HG03108 (cell line): Measurements from ENCODE around the gene SLC6A4.
"Not testable (repeated sequence)": the region's sequence is repeated elsewhere in the genome, so short reads cannot be mapped to it uniquely, and the experiment has no call there.

Experiments
- ATAC-seq: cut with Tn5 transposase; IDR thresholded peaks from one replicate; pipeline ENCODE4 v1.9.1; 2021; ENCODE audit warnings: moderate library complexity; ENCODE audit not compliant: unreplicated experiment

The SLC6A4 gene

GRCh38 chr17:30220414-30220813 is 15.1 kb downstream of the SLC6A4 start:
- no peak for ATAC-seq

GRCh38 chr17:30219833-30220232 is 15.7 kb downstream of the SLC6A4 start:
- no peak for ATAC-seq

GRCh38 chr17:30219315-30219714 is 16.2 kb downstream of the SLC6A4 start:
- no peak for ATAC-seq

GRCh38 chr17:30218799-30219198 is 16.7 kb downstream of the SLC6A4 start:
- ATAC-seq = no peak

- no peak for ATAC-seq
Measured at GRCh38 chr17:30217746-30218245, 17.7 kb downstream of the SLC6A4 start.

- ATAC-seq = no peak
Measured at GRCh38 chr17:30217054-30217453, 18.4 kb downstream of the SLC6A4 start.

- ATAC-seq = peak; percentile 62
Measured at GRCh38 chr17:30212750-30213149, 22.7 kb downstream of the SLC6A4 start.

- ATAC-seq = no peak
Measured at GRCh38 chr17:30211371-30211770, 24.1 kb downstream of the SLC6A4 start.

GRCh38 chr17:30210901-30211300 is 24.6 kb downstream of the SLC6A4 start:
- ATAC-seq = no peak

- no peak for ATAC-seq
Measured at GRCh38 chr17:30210366-30210765, 25.1 kb downstream of the SLC6A4 start.

- no peak for ATAC-seq
Measured at GRCh38 chr17:30209930-30210329, 25.6 kb downstream of the SLC6A4 start.

GRCh38 chr17:30208214-30208613 is 27.3 kb downstream of the SLC6A4 start:
- ATAC-seq = no peak

- no peak for ATAC-seq
Measured at GRCh38 chr17:30207655-30208054, 27.8 kb downstream of the SLC6A4 start.

- no peak for ATAC-seq
Measured at GRCh38 chr17:30203471-30203981, 32.0 kb downstream of the SLC6A4 start.

GRCh38 chr17:30200656-30201055 is 34.8 kb downstream of the SLC6A4 start:
- ATAC-seq = not testable (repeated sequence)

GRCh38 chr17:30200106-30200505 is 35.4 kb downstream of the SLC6A4 start:
- no peak for ATAC-seq

- no peak for ATAC-seq
Measured at GRCh38 chr17:30199600-30199999, 35.9 kb downstream of the SLC6A4 start.

GRCh38 chr17:30197416-30197815 is 38.1 kb downstream of the SLC6A4 start:
- ATAC-seq = no peak

- no peak for ATAC-seq
Measured at GRCh38 chr17:30196504-30196903, 39.0 kb downstream of the SLC6A4 start.

- no peak for ATAC-seq
Measured at GRCh38 chr17:30191072-30191471, 44.4 kb downstream of the SLC6A4 start.

- no peak for ATAC-seq
Measured at GRCh38 chr17:30188211-30188939, 47.1 kb downstream of the SLC6A4 start.

- ATAC-seq = no peak
Measured at GRCh38 chr17:30187573-30187972, 47.9 kb downstream of the SLC6A4 start.

- no peak for ATAC-seq
Measured at GRCh38 chr17:30186761-30187160, 48.7 kb downstream of the SLC6A4 start.
